OCI-LY1 (cell line): ENCODE data around the gene P2RX4.

Source experiments
- H2AFZ ChIP-seq: fragments of 200-600 bp; sonication (generic), shearing (Covaris generic); 2 replicates; pipeline ENCODE4 v1.6.0; 2014; ENCODE audit warnings: antibody characterized with exemption, mild to moderate bottlenecking, low read length
- H3F3A ChIP-seq: fragments of 200-600 bp; sonication (generic), shearing (Covaris generic); 2 replicates; pipeline ENCODE4 v1.6.0; 2014; ENCODE audit warnings: mild to moderate bottlenecking, antibody characterized with exemption, low read length, moderate library complexity; ENCODE audit not compliant: insufficient read depth
- H3K27ac ChIP-seq: fragments of 200-600 bp; sonication (generic); 2 replicates; pipeline ENCODE4 v1.5.1; 2014; ENCODE audit warnings: low read length, mixed run types, mild to moderate bottlenecking, low read depth; ENCODE audit not compliant: poor library complexity, severe bottlenecking
- H3K27me3 ChIP-seq: fragments of 200-600 bp; sonication (generic); 2 replicates; pipeline ENCODE4 v1.6.0; 2014; ENCODE audit warnings: antibody characterized with exemption, mild to moderate bottlenecking, low read length, moderate library complexity; ENCODE audit not compliant: insufficient read depth
- H3K36me3 ChIP-seq: fragments of 200-600 bp; sonication (generic); 2 replicates; pipeline ENCODE4 v1.6.1; 2014; ENCODE audit warnings: mild to moderate bottlenecking, antibody characterized with exemption, low read length, moderate library complexity, mixed read lengths; ENCODE audit not compliant: insufficient read depth
- H3K4me1 ChIP-seq: fragments of 200-600 bp; sonication (generic); 2 replicates; pipeline ENCODE4 v1.5.1; 2014; ENCODE audit warnings: mild to moderate bottlenecking, low read length, moderate library complexity; ENCODE audit not compliant: insufficient read depth, severe bottlenecking
- H3K4me2 ChIP-seq: fragments of 200-600 bp; sonication (generic), shearing (Covaris generic); 2 replicates; pipeline ENCODE4 v1.6.1; 2014; ENCODE audit warnings: low read length
- H3K4me3 ChIP-seq: fragments of 200-600 bp; sonication (generic); 2 replicates; pipeline ENCODE4 v1.5.1; 2014; ENCODE audit warnings: low read length, low read depth, mild to moderate bottlenecking, mixed read lengths; ENCODE audit not compliant: poor library complexity, severe bottlenecking
- H3K79me2 ChIP-seq: fragments of 200-600 bp; shearing (Covaris generic); 2 replicates; pipeline ENCODE4 v1.6.1; 2016; ENCODE audit warnings: mixed run types, low read length, mixed read lengths; ENCODE audit not compliant: insufficient read depth
- H3K9ac ChIP-seq: fragments of 200-600 bp; sonication (generic), shearing (Covaris generic); 2 replicates; pipeline ENCODE4 v1.6.1; 2014; ENCODE audit warnings: mild to moderate bottlenecking, low read length, mixed read lengths
- H3K9me2 ChIP-seq: fragments of 200-600 bp; sonication (generic), shearing (Covaris generic); 2 replicates; pipeline ENCODE4 v1.6.1; 2014; ENCODE audit warnings: low read depth, mild to moderate bottlenecking, low read length, mixed read lengths
- H3K9me3 ChIP-seq: fragments of 200-600 bp; shearing (Covaris generic); 2 replicates; pipeline ENCODE4 v1.6.1; 2014; ENCODE audit warnings: low read length, mixed read lengths
- H4K20me1 ChIP-seq: fragments of 200-600 bp; sonication (generic), shearing (Covaris generic); 2 replicates; pipeline ENCODE4 v1.6.0; 2016; ENCODE audit warnings: mild to moderate bottlenecking, low read length; ENCODE audit not compliant: insufficient read depth
- EZH2 ChIP-seq: fragments of 200-600 bp; sonication (generic), shearing (Covaris generic); IDR thresholded peaks from 2 replicates; pipeline ENCODE4 v1.8.0; 2017; ENCODE audit warnings: borderline replicate concordance, mixed run types, mild to moderate bottlenecking, antibody characterized with exemption, low read length, moderate library complexity, mixed read lengths
- TF ChIP-seq, protein P1 (sequence below): fragments of 200-600 bp; sonication (generic), shearing (Covaris generic); IDR thresholded peaks from 2 replicates; pipeline ENCODE4 v1.5.1; 2017; ENCODE audit warnings: mild to moderate bottlenecking, antibody characterized with exemption, low read length, moderate library complexity, mixed read lengths

The P2RX4 gene

GRCh38 chr12:121167951-121168350, 42.0 kb upstream of the P2RX4 start:
- no peaks in the 10 kb centered on the region for H3K9me2 ChIP-seq
- H3K79me2 ChIP-seq = no peaks in the 10 kb centered on the region
- H3K27ac ChIP-seq = no peak overlapping the region
- H3K4me1 ChIP-seq = no peaks in the 10 kb centered on the region
- H3K9ac ChIP-seq = no peak overlapping the region
- no peak overlapping the region for H3K4me3 ChIP-seq
- H3K9me3 ChIP-seq = no peaks in the 10 kb centered on the region
- no peak overlapping the region for H2AFZ ChIP-seq
- H3F3A ChIP-seq = no peaks in the 10 kb centered on the region
- no peaks in the 10 kb centered on the region for H3K27me3 ChIP-seq
- H3K4me2 ChIP-seq = no peak overlapping the region
- H4K20me1 ChIP-seq = no peaks in the 10 kb centered on the region
- H3K36me3 ChIP-seq = no peaks in the 10 kb centered on the region; the same call in 1 of the 2 replicates
- TF ChIP-seq EZH2 = no peak
- TF ChIP-seq, protein P1, sequence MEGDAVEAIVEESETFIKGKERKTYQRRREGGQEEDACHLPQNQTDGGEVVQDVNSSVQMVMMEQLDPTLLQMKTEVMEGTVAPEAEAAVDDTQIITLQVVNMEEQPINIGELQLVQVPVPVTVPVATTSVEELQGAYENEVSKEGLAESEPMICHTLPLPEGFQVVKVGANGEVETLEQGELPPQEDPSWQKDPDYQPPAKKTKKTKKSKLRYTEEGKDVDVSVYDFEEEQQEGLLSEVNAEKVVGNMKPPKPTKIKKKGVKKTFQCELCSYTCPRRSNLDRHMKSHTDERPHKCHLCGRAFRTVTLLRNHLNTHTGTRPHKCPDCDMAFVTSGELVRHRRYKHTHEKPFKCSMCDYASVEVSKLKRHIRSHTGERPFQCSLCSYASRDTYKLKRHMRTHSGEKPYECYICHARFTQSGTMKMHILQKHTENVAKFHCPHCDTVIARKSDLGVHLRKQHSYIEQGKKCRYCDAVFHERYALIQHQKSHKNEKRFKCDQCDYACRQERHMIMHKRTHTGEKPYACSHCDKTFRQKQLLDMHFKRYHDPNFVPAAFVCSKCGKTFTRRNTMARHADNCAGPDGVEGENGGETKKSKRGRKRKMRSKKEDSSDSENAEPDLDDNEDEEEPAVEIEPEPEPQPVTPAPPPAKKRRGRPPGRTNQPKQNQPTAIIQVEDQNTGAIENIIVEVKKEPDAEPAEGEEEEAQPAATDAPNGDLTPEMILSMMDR = no peak

- H2AFZ ChIP-seq = no peak overlapping the region
- no peaks in the 10 kb centered on the region for H3F3A ChIP-seq
- TF ChIP-seq EZH2 = no peak
- TF ChIP-seq, protein P1 = no peak
- no peaks in the 10 kb centered on the region for H3K9me3 ChIP-seq
- peaks cover 3% of the 10 kb centered on the region for H3K4me1 ChIP-seq
- H3K9me2 ChIP-seq = no peaks in the 10 kb centered on the region
- H3K27me3 ChIP-seq = no peaks in the 10 kb centered on the region
- H3K79me2 ChIP-seq = no peaks in the 10 kb centered on the region
- H4K20me1 ChIP-seq = no peaks in the 10 kb centered on the region
- H3K9ac ChIP-seq = no peak overlapping the region
- no peaks in the 10 kb centered on the region; the same call in 1 of the 2 replicates for H3K36me3 ChIP-seq
- H3K4me2 ChIP-seq = no peak overlapping the region
- H3K4me3 ChIP-seq = no peak overlapping the region
- no peak overlapping the region for H3K27ac ChIP-seq
Observed at GRCh38 chr12:121170151-121170550, 39.8 kb upstream of the P2RX4 start.

GRCh38 chr12:121170611-121171260, 39.2 kb upstream of the P2RX4 start:
- Histone ChIP-seq H3K27me3 (no peaks in the 10 kb centered on the region), H3K9me2 (no peaks in the 10 kb centered on the region), H2AFZ (no peak overlapping the region), H3K9ac (no peak overlapping the region), H4K20me1 (no peaks in the 10 kb centered on the region), H3K9me3 (no peaks in the 10 kb centered on the region), H3K4me1 (peaks cover 9% of the 10 kb centered on the region), H3K27ac (no peak overlapping the region), H3K36me3 (no peaks in the 10 kb centered on the region; the same call in 1 of the 2 replicates), H3K79me2 (no peaks in the 10 kb centered on the region), H3K4me2 (no peak overlapping the region), H3F3A (no peaks in the 10 kb centered on the region), H3K4me3 (no peak overlapping the region)
- TF ChIP-seq EZH2 = no peak
- TF ChIP-seq, protein P1 = no peak
